Measurements from ENCODE around the gene NME4.

NME4 gene

DNA sequence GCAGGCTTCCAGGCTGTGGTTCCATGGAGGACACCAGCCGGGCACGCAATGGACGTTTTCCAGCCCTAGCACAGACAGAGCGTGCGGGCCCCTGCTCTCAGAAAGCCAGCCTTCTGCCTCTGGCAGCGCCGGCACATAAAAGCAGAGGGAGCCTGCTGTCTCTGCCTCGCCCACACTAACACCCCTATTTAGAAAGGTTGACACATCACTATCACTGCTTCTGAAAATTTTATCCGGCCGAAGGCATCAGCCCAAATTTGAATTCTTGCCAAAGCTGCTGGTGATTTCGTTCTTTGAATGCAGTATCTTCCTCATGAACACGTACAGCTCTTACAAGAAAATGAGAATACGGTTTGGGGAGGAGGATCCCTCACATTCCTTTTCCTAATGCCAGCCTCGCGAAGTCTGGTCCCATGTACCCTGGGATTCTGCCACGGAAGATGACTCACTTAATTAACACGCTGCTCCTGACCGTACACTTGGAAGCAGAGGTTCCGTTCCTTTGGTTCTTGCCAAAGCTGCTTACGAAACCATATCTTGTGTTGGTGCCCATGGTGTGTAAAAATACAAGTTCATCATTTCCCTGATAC, 27.1 kb downstream of the NME4 start:
- H3K9me3 Mint-ChIP-seq = no peaks in the 10 kb centered on the region
- H3K36me3 Mint-ChIP-seq (ENCODE audit: insufficient read depth) = peaks cover 8% of the 10 kb centered on the region
- H3K27ac Mint-ChIP-seq (ENCODE audit: low read depth) = no peak overlapping the region
- H3K4me1 Mint-ChIP-seq = peaks cover 34% of the 10 kb centered on the region
- H3K27me3 Mint-ChIP-seq = no peaks in the 10 kb centered on the region
- DNase-seq (ENCODE audit: low spot score in 2 of 2) (no peak), ATAC-seq (replicated peaks; ENCODE audit: extremely low read depth, poor library complexity, severe bottlenecking) (no peak)
- peak overlapping the region; percentile 85 for H3K4me3 Mint-ChIP-seq

DNA sequence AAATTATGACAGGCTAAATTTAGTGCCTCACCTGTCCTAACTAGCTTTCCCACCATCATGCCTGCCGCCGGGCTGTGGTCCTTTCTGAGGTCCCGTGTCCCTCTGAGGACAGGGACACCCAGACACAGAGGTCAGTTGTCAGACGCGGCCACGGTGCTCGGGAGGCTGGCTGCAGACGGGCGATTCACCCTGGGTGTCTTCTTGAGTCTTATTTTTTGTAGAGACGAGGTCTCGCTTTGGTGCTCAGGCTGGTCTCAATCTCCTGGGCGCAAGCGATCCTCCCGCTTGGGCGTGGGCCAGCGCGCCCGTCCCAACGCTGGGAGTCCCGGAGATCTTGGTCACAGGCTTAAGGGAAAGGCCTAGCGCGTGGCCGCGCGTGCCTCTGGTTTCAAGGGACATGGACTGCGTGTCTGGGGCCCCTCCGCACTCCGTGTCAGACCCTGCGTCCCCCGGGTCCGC, 27.7 kb downstream of the NME4 start:
- DNase-seq (ENCODE audit: low spot score in 2 of 2) (no peak), ATAC-seq (replicated peaks; ENCODE audit: extremely low read depth, poor library complexity, severe bottlenecking) (no peak)
- Mint-ChIP-seq H3K9me3 (no peaks in the 10 kb centered on the region), H3K27me3 (no peaks in the 10 kb centered on the region), H3K27ac (ENCODE audit: low read depth) (peak overlapping the region; percentile 76), H3K36me3 (ENCODE audit: insufficient read depth) (peaks cover 8% of the 10 kb centered on the region), H3K4me3 (peak overlapping the region; percentile 85), H3K4me1 (peaks cover 35% of the 10 kb centered on the region)

DNA sequence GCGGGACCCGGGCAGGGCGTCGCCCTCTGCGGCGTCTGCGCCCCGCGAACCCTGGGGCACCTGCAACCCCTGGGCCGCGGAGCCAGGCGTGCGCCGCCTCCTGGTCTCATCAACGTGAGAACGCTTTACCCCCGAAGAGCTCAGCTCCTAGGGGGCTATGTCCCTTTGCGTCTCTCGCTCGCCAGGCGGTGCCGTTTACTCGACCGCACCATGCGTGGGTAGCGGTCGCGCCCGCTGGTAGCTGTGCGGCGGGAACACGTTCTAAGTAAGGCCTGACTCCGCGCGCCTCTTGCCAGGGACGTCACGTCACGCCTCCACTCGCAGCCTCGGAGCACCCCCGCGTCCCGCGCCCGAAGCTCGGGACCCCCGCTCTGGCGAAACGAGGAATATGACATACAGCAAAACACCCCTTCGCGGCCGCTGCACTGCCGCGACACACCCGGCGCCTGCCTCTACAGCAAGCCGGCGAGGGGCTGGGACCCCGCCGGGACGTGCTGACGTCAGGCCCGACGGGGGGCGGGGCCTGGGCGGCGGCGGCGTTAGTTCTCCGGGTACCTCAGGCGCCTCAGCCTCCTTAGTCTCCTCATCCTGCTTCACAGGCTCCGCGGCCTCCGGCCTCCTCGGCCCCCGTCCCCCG, 28.2 kb downstream of the NME4 start, which contains the start of gene RAB11FIP3:
Gene RAB11FIP3, plus strand, starts transcription at position 568 of the 637 bp plus-strand sequence. CDS start 358 bp downstream, outside the sequence.
- Mint-ChIP-seq H3K27ac (ENCODE audit: low read depth) (peak within 1 kb of the TSS; percentile 76), H3K27me3 (no peaks in the 10 kb centered on the region), H3K9me3 (no peaks in the 10 kb centered on the region), H3K4me1 (peaks cover 39% of the 10 kb centered on the region), H3K36me3 (ENCODE audit: insufficient read depth) (peaks cover 10% of the 10 kb centered on the region), H3K4me3 (peak within 1 kb of the TSS; percentile 85)
- ATAC-seq (replicated peaks; ENCODE audit: extremely low read depth, poor library complexity, severe bottlenecking) = peak; percentile 90
- peak; percentile 71 to 80 for DNase-seq (ENCODE audit: low spot score in 2 of 2)

DNA sequence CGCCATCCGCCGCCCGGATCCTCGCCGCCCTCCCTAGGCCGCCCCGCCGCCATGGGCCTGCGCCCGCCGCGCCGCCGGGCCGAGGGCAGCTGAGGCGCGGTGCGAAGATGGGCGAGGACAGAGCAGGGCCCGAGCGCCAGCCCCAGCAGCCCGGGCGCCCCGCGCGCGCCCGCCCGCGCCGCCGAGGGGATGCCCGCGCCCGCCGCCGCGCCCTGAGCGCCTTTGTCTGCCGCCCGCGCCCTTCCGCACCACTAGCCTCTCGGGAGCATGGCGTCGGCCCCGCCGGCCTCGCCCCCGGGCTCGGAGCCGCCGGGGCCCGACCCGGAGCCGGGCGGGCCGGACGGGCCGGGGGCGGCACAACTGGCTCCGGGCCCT, 28.7 kb downstream of the NME4 start:
- ATAC-seq (replicated peaks; ENCODE audit: extremely low read depth, poor library complexity, severe bottlenecking) (peak; percentile 68), DNase-seq (ENCODE audit: low spot score in 2 of 2) (no peak)
- Mint-ChIP-seq H3K36me3 (ENCODE audit: insufficient read depth) (peaks cover 10% of the 10 kb centered on the region), H3K27ac (ENCODE audit: low read depth) (no peak overlapping the region), H3K4me3 (peak overlapping the region; percentile 85), H3K9me3 (no peaks in the 10 kb centered on the region), H3K27me3 (no peaks in the 10 kb centered on the region), H3K4me1 (peaks cover 40% of the 10 kb centered on the region)

DNA sequence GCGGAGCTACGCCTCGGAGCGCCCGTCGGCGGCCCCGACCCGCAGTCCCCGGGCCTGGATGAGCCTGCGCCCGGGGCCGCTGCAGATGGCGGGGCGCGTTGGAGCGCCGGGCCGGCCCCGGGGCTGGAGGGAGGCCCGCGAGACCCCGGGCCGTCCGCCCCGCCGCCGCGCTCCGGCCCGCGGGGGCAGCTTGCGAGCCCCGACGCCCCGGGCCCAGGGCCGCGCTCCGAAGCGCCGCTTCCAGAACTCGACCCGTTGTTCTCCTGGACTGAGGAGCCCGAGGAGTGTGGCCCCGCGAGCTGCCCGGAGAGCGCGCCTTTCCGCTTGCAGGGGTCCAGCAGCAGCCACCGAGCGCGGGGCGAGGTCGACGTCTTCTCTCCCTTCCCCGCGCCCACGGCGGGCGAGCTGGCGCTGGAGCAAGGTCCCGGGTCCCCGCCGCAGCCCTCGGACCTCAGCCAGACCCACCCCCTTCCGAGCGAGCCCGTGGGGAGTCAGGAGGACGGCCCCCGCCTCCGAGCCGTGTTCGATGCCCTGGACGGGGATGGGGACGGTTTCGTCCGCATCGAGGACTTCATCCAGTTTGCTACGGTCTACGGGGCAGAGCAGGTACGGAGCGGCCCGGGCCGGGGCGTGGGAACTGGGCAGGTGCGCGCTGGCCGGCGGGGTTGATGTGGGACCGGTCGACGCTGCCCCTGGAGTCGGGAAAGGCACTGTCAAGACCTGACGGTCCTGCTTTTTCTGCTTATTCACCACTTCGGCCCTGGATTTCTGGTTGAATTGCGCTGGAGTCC, 29.3 kb downstream of the NME4 start:
- Mint-ChIP-seq H3K27me3 (no peaks in the 10 kb centered on the region), H3K27ac (ENCODE audit: low read depth) (peak overlapping the region; percentile 62), H3K9me3 (no peaks in the 10 kb centered on the region), H3K36me3 (ENCODE audit: insufficient read depth) (peaks cover 10% of the 10 kb centered on the region), H3K4me3 (peak overlapping the region; percentile 81), H3K4me1 (peaks cover 45% of the 10 kb centered on the region)
- DNase-seq (ENCODE audit: low spot score in 2 of 2) (no peak), ATAC-seq (replicated peaks; ENCODE audit: extremely low read depth, poor library complexity, severe bottlenecking) (peak; percentile 4)

DNA sequence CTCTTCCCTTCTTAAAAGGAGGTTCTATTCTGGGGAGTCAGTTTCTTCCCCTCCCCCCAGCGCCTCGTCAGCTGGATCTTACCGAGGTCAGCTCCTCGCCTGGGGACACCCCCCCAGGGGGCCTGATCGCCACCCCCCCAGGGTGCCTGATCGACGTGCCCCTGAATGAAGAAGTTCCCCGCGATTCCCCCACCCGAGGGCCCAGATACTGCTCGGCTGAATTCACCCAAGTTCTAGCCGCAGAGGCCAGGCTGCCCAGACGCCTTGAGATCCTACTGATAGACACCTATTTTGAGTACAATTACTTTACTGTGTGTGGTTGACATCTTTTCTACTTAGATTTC, 29.9 kb downstream of the NME4 start:
- DNase-seq (ENCODE audit: low spot score in 2 of 2) (no peak), ATAC-seq (replicated peaks; ENCODE audit: extremely low read depth, poor library complexity, severe bottlenecking) (no peak)
- Mint-ChIP-seq H3K9me3 (no peaks in the 10 kb centered on the region), H3K36me3 (ENCODE audit: insufficient read depth) (peaks cover 10% of the 10 kb centered on the region), H3K27me3 (no peaks in the 10 kb centered on the region), H3K4me1 (peaks cover 45% of the 10 kb centered on the region), H3K27ac (ENCODE audit: low read depth) (peak overlapping the region; percentile 62), H3K4me3 (peak overlapping the region; percentile 81)

DNA sequence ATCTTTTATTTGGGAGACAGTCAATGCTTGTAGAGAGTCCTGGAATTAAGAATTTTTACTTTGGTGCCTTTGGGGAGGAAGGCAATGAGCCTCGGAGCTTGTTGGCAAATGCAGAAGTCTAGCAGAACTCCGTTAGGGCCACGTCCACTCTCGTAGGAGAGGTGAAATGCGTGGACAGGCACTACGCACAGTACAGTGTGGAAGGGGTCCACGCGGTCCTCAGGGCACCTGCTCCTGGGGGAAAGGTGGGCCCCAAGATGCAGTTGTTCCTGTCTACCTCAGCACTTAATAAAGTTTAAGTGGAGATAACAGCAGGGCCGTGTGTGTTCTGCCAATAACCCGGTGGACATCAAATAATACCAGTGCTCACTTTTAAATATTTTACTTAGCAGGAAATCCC, 30.3 kb downstream of the NME4 start:
- Mint-ChIP-seq H3K9me3 (no peaks in the 10 kb centered on the region), H3K4me3 (peak overlapping the region; percentile 81), H3K36me3 (ENCODE audit: insufficient read depth) (peaks cover 10% of the 10 kb centered on the region), H3K27ac (ENCODE audit: low read depth) (peak overlapping the region; percentile 62), H3K4me1 (peaks cover 45% of the 10 kb centered on the region), H3K27me3 (no peaks in the 10 kb centered on the region)
- DNase-seq (ENCODE audit: low spot score in 2 of 2) (no peak), ATAC-seq (replicated peaks; ENCODE audit: extremely low read depth, poor library complexity, severe bottlenecking) (no peak)

DNA sequence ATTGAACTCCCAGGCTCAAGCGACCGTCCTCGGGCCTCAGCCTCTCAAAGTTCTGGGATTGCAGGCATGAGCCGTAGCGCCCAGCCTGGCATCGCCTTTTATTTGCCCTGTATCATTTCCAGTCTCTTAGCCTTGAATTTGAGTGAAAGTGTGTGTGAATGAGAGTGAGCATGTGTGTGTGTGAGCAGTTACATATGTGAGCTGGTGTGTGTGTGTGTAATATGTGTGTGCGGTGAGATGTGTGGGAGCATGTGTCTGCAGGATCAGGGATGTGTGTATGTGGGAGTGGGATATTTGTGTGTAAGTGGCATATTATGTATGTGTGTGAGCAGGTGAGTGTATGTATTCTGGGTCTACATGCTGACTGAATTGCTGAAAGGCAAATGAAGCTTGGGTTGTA, 33.9 kb downstream of the NME4 start:
- Mint-ChIP-seq H3K36me3 (ENCODE audit: insufficient read depth) (peaks cover 13% of the 10 kb centered on the region), H3K27me3 (no peaks in the 10 kb centered on the region), H3K4me1 (peaks cover 41% of the 10 kb centered on the region), H3K4me3 (no peak overlapping the region), H3K27ac (ENCODE audit: low read depth) (no peak overlapping the region), H3K9me3 (no peaks in the 10 kb centered on the region)
- ATAC-seq (replicated peaks; ENCODE audit: extremely low read depth, poor library complexity, severe bottlenecking) (no peak), DNase-seq (ENCODE audit: low spot score in 2 of 2) (no peak)

DNA sequence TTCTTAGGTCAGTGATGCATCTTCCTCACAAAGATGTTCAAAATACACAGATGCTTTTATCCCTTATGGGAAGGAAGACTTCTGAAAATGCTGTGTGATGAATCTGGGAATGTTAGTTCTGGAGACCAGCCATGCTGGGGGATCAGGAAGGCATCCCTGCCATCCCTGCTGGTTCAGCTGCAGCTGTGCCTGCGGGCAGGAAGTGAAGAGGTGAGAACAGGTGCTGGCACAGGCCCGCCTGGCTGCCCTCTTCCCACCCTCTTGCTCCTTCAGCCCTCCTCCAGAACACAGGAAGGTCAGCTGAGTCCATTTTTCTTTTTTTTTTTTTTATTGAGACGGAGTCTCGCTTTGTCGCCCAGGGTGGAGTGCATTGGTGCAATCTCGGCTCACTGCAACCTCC, 43.6 kb downstream of the NME4 start:
- Mint-ChIP-seq H3K27ac (ENCODE audit: low read depth) (no peak overlapping the region), H3K4me1 (peaks cover 10% of the 10 kb centered on the region), H3K27me3 (no peaks in the 10 kb centered on the region), H3K36me3 (ENCODE audit: insufficient read depth) (peaks cover 2% of the 10 kb centered on the region), H3K9me3 (no peaks in the 10 kb centered on the region), H3K4me3 (no peak overlapping the region)
- DNase-seq (ENCODE audit: low spot score in 2 of 2) (no peak), ATAC-seq (replicated peaks; ENCODE audit: extremely low read depth, poor library complexity, severe bottlenecking) (no peak)

DNA sequence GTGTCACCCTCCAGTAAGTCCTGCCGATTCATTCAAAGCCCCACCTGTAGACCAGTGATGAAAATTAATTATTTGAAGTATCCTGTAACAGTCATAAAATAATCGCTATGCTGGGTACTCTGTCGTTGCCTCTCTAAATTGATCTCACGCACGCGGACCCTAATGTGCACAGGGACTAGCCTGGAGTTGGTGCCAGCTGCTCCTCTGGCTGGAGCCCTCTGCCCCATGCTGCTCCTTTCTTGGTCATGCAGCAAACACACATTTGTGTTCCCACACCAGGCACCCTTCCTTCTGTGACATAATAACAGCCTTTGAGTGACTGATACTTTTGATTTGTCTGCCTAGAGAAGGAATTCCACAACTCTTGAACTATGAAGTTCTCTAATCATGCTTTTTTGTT, 44.4 kb downstream of the NME4 start:
- DNase-seq (ENCODE audit: low spot score in 2 of 2) (no peak), ATAC-seq (replicated peaks; ENCODE audit: extremely low read depth, poor library complexity, severe bottlenecking) (no peak)
- Mint-ChIP-seq H3K27me3 (no peaks in the 10 kb centered on the region), H3K27ac (ENCODE audit: low read depth) (no peak overlapping the region), H3K9me3 (no peaks in the 10 kb centered on the region), H3K4me1 (peaks cover 10% of the 10 kb centered on the region), H3K36me3 (ENCODE audit: insufficient read depth) (peaks cover 2% of the 10 kb centered on the region), H3K4me3 (no peak overlapping the region)

DNA sequence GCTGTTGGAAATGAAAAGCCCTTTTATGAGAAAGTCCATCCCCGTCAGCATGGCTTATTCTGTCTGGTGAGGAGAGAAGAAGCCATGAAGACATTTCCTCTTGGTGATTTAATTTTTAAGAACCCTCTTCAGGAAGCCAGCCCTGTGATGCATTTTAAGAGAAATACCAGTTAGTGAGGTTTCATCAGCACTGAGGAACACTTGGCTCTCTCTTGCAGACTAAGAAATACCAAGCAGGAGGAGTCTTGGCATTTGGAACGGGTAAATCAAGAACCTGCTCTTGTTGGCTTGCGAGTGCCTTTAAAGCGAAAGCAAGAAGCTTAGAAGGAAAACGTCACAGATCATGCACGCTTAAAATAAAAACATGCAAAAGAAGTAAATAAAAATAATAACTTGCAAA, 46.0 kb downstream of the NME4 start:
- Mint-ChIP-seq H3K36me3 (ENCODE audit: insufficient read depth) (peaks cover 2% of the 10 kb centered on the region), H3K27me3 (no peaks in the 10 kb centered on the region), H3K4me3 (no peak overlapping the region), H3K27ac (ENCODE audit: low read depth) (no peak overlapping the region), H3K4me1 (peaks cover 10% of the 10 kb centered on the region), H3K9me3 (no peaks in the 10 kb centered on the region)
- DNase-seq (ENCODE audit: low spot score in 2 of 2) = no peak
- ATAC-seq (replicated peaks; ENCODE audit: extremely low read depth, poor library complexity, severe bottlenecking) = no peak

DNA sequence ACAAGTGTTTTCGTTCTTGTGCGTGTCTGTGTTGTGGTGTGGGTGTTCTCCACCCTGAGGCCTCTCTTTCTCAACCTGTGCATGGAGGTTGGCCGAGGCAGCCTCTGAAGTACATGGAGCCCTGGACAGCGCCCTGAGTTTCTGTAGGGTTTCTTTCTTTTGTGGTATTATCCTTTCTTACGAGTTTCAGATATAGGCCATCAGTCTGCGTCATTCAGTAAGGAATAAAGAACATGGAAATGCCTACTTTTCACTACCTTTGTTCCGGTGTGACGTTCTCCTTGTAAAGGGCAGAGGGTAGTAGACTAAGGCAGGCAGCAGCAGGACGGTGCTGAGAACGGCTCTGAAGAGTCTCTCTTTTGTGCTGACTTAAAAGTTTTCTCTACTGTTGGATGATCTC, 47.0 kb downstream of the NME4 start:
- peaks cover 3% of the 10 kb centered on the region for H3K36me3 Mint-ChIP-seq (ENCODE audit: insufficient read depth)
- no peak for DNase-seq (ENCODE audit: low spot score in 2 of 2)
- no peak overlapping the region for H3K4me3 Mint-ChIP-seq
- H3K27ac Mint-ChIP-seq (ENCODE audit: low read depth) = no peak overlapping the region
- peaks cover 10% of the 10 kb centered on the region for H3K4me1 Mint-ChIP-seq
- H3K27me3 Mint-ChIP-seq = no peaks in the 10 kb centered on the region
- no peaks in the 10 kb centered on the region for H3K9me3 Mint-ChIP-seq
- ATAC-seq (replicated peaks; ENCODE audit: extremely low read depth, poor library complexity, severe bottlenecking) = no peak

DNA sequence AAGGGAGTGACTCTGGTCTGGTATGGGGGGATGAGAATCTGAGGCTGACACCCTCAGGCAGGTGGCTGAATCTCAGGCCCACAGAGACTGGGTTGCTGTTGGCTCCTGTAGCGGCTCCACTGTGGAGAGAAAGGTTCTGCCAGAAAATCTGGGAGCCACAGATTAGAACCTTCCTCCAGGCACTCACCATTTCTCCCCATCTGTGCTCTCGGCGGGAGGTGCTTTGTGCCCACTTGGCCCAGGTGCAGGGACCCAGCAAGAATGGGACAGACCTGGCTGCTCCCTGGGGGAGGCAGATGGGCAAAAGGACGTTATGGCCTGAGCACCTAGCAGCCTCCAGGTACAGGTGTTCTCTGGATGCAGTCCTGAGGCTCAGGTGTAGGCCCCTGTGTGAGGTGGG, 48.6 kb downstream of the NME4 start:
- Mint-ChIP-seq H3K27ac (ENCODE audit: low read depth) (no peak overlapping the region), H3K4me3 (no peak overlapping the region)

More for the DNA sequence above, 48.6 kb downstream of the NME4 start:
- Mint-ChIP-seq H3K4me1 (peaks cover 5% of the 10 kb centered on the region), H3K27me3 (no peaks in the 10 kb centered on the region), H3K36me3 (ENCODE audit: insufficient read depth) (peaks cover 3% of the 10 kb centered on the region), H3K9me3 (no peaks in the 10 kb centered on the region)
- ATAC-seq (replicated peaks; ENCODE audit: extremely low read depth, poor library complexity, severe bottlenecking) (no peak), DNase-seq (ENCODE audit: low spot score in 2 of 2) (no peak)

Data from central memory CD8-positive, alpha-beta T cell (primary cell).